Neural progenitor cell (in vitro differentiated cells): ENCODE data around the gene SLC41A3. TPM values are rescaled to one million over a fixed set of nuclear protein-coding genes. Genes with fewer than 3 reads are reported as not detected.

ENCODE experiments used
- DNase-seq: peaks from one replicate; pipeline ENCODE4 v3.0.0-alpha.2; 2016; ENCODE audit warnings: low spot score
- H2AFZ ChIP-seq: fragments of 200-600 bp; sonication (generic); replicated peaks from 2 replicates; pipeline ENCODE4 v1.6.1; 2016; ENCODE audit warnings: antibody characterized with exemption
- H3F3A ChIP-seq: fragments of 200-600 bp; sonication (generic); 2 replicates; pipeline ENCODE4 v1.6.1; 2016; ENCODE audit warnings: antibody characterized with exemption, low read depth
- H3K27ac ChIP-seq: fragments of 200-600 bp; sonication (generic); 2 replicates; pipeline ENCODE4 v1.5.1; 2016; ENCODE audit warnings: mild to moderate bottlenecking
- H3K27me3 ChIP-seq: fragments of 200-600 bp; sonication (generic); 2 replicates; pipeline ENCODE4 v1.6.1; 2016; ENCODE audit warnings: mild to moderate bottlenecking, moderate library complexity
- H3K36me3 ChIP-seq: fragments of 200-600 bp; sonication (generic); 2 replicates; pipeline ENCODE4 v1.5.1; 2016
- H3K4me1 ChIP-seq: fragments of 200-600 bp; sonication (generic); 2 replicates; pipeline ENCODE4 v1.6.1; 2016; ENCODE audit warnings: mixed run types
- H3K4me2 ChIP-seq: fragments of 200-600 bp; sonication (generic); 2 replicates; pipeline ENCODE4 v1.6.1; 2016
- H3K4me3 ChIP-seq: fragments of 200-600 bp; sonication (generic); 2 replicates; pipeline ENCODE4 v1.5.1; 2016
- H3K79me2 ChIP-seq: fragments of 200-600 bp; sonication (generic); 2 replicates; pipeline ENCODE4 v1.6.1; 2016; ENCODE audit warnings: low read depth
- H3K9ac ChIP-seq: fragments of 200-600 bp; sonication (generic); 2 replicates; pipeline ENCODE4 v1.6.1; 2016
- H3K9me3 ChIP-seq: fragments of 200-600 bp; sonication (generic); 2 replicates; pipeline ENCODE4 v1.5.1; 2016; ENCODE audit warnings: low read depth
- H4K20me1 ChIP-seq: fragments of 200-600 bp; sonication (generic); 2 replicates; pipeline ENCODE4 v1.6.1; 2016; ENCODE audit warnings: low read depth
- H3K27ac Mint-ChIP-seq: 3 replicates; pipeline ENCODE4 v1.8.0; 2021; ENCODE audit warnings: mixed read lengths
- H3K27me3 Mint-ChIP-seq: 2 replicates; pipeline ENCODE4 v1.8.0; 2022; ENCODE audit warnings: low read depth, mild to moderate bottlenecking, inconsistent platforms, moderate library complexity, mixed read lengths; ENCODE audit not compliant: insufficient read depth
- H3K36me3 Mint-ChIP-seq: 3 replicates; pipeline ENCODE4 v1.8.0; 2021; ENCODE audit warnings: mixed read lengths
- H3K4me1 Mint-ChIP-seq: 3 replicates; pipeline ENCODE4 v1.8.0; 2021; ENCODE audit warnings: mixed read lengths
- H3K4me3 Mint-ChIP-seq: 3 replicates; pipeline ENCODE4 v1.8.0; 2021; ENCODE audit warnings: mild to moderate bottlenecking, moderate library complexity, mixed read lengths
- H3K9me3 Mint-ChIP-seq: 3 replicates; pipeline ENCODE4 v1.8.0; 2020; ENCODE audit warnings: mixed read lengths
- CTCF ChIP-seq: fragments of 200-600 bp; sonication (generic); IDR thresholded peaks from 2 replicates; pipeline ENCODE4 v1.5.1; 2017; ENCODE audit warnings: antibody characterized with exemption, mild to moderate bottlenecking
- EZH2 ChIP-seq: fragments of 200-600 bp; sonication (generic); IDR thresholded peaks from 2 replicates; pipeline ENCODE4 v1.6.1; 2017; ENCODE audit warnings: antibody characterized with exemption, mild to moderate bottlenecking, moderate library complexity
- EZH2phosphoT487 ChIP-seq: fragments of 200-600 bp; sonication (generic); IDR thresholded peaks from 2 replicates; pipeline ENCODE4 v1.6.1; 2017; ENCODE audit warnings: antibody characterized with exemption
- total RNA-seq: library from RNA; depleted of rRNA; stranded (reverse); fragments of >200 nt; gene quantifications from 2 replicates; pipeline ENCODE4 v1.2.3, GENCODE V29; 2015; ENCODE audit warnings: low replicate concordance

The SLC41A3 gene
- total RNA-seq, 1 donor from 2014 or later: 24.9 TPM

GRCh38 chr3:126033051-126033745, 50.7 kb downstream of the SLC41A3 start:
- no peaks in the 10 kb centered on the region for H3K4me1 ChIP-seq
- Mint-ChIP-seq H3K9me3 (peaks cover 15% of the 10 kb centered on the region), H3K27ac (no peak overlapping the region), H3K4me3 (no peak overlapping the region), H3K27me3 (no peaks in the 10 kb centered on the region), H3K36me3 (peaks cover 38% of the 10 kb centered on the region), H3K4me1 (peaks cover 4% of the 10 kb centered on the region)
- H3F3A ChIP-seq: no peaks in the 10 kb centered on the region
- DNase-seq: no peak
- TF ChIP-seq EZH2phosphoT487 (no peak), CTCF (no peak), EZH2 (no peak)
- H3K4me2 ChIP-seq: no peak overlapping the region
- no peak overlapping the region for H2AFZ ChIP-seq
- H3K27me3 ChIP-seq: no peaks in the 10 kb centered on the region
- no peak overlapping the region for H3K27ac ChIP-seq
- H4K20me1 ChIP-seq: no peaks in the 10 kb centered on the region
- H3K79me2 ChIP-seq: no peaks in the 10 kb centered on the region
- H3K9me3 ChIP-seq: no peaks in the 10 kb centered on the region
- H3K4me3 ChIP-seq: no peak overlapping the region
- H3K36me3 ChIP-seq: no peaks in the 10 kb centered on the region
- H3K9ac ChIP-seq: no peak overlapping the region

GRCh38 chr3:126031981-126032471, 51.9 kb downstream of the SLC41A3 start:
- Histone ChIP-seq H3K9ac (no peak overlapping the region), H3K36me3 (no peaks in the 10 kb centered on the region), H3K79me2 (no peaks in the 10 kb centered on the region), H3K4me2 (no peak overlapping the region), H3F3A (no peaks in the 10 kb centered on the region), H3K27ac (no peak overlapping the region), H3K4me1 (no peaks in the 10 kb centered on the region), H4K20me1 (no peaks in the 10 kb centered on the region), H2AFZ (no peak overlapping the region), H3K9me3 (no peaks in the 10 kb centered on the region), H3K27me3 (no peaks in the 10 kb centered on the region), H3K4me3 (no peak overlapping the region)
- no peak for DNase-seq
- no peak overlapping the region for H3K27ac Mint-ChIP-seq
- peaks cover 4% of the 10 kb centered on the region for H3K4me1 Mint-ChIP-seq
- no peak overlapping the region for H3K4me3 Mint-ChIP-seq
- H3K9me3 Mint-ChIP-seq: peaks cover 18% of the 10 kb centered on the region
- TF ChIP-seq CTCF (no peak), EZH2 (no peak), EZH2phosphoT487 (no peak)
- no peaks in the 10 kb centered on the region for H3K27me3 Mint-ChIP-seq
- peaks cover 40% of the 10 kb centered on the region for H3K36me3 Mint-ChIP-seq

GRCh38 chr3:126030455-126030854, 53.5 kb downstream of the SLC41A3 start:
- no peak overlapping the region for H3K27ac ChIP-seq
- no peak overlapping the region for H3K4me3 Mint-ChIP-seq
- DNase-seq: no peak
- H3F3A ChIP-seq: no peaks in the 10 kb centered on the region
- no peak overlapping the region for H3K9ac ChIP-seq
- H3K36me3 ChIP-seq: no peaks in the 10 kb centered on the region
- H3K36me3 Mint-ChIP-seq: peaks cover 43% of the 10 kb centered on the region
- H3K4me1 ChIP-seq: no peaks in the 10 kb centered on the region
- H3K27me3 ChIP-seq: no peaks in the 10 kb centered on the region
- no peaks in the 10 kb centered on the region for H3K27me3 Mint-ChIP-seq
- peaks cover 2% of the 10 kb centered on the region for H3K4me1 Mint-ChIP-seq
- no peak overlapping the region for H3K4me2 ChIP-seq
- H3K27ac Mint-ChIP-seq: no peak overlapping the region
- TF ChIP-seq EZH2 (no peak), EZH2phosphoT487 (no peak), CTCF (no peak)
- H3K9me3 Mint-ChIP-seq: peaks cover 18% of the 10 kb centered on the region
- no peaks in the 10 kb centered on the region for H3K79me2 ChIP-seq
- no peak overlapping the region for H2AFZ ChIP-seq
- H3K4me3 ChIP-seq: no peak overlapping the region
- H4K20me1 ChIP-seq: no peaks in the 10 kb centered on the region
- no peaks in the 10 kb centered on the region for H3K9me3 ChIP-seq
